Stomach (tissue), 4 donors: ENCODE data around the gene FBXW12.

Source experiments
- EP300 ChIP-seq: sonication (generic); formaldehyde crosslinking; IDR thresholded peaks from one replicate; pipeline ENCODE4 v1.6.1; 2017; ENCODE audit warnings: antibody characterized with exemption
- POLR2A ChIP-seq, 4 donors: fragments of 450-650 bp; IDR thresholded peaks; one replicate each; pipeline ENCODE4 v1.6.1; 2016; ENCODE audit warnings: antibody characterized with exemption in 4 of 4, control low read depth in 2 of 4, mild to moderate bottlenecking in 1 of 4, moderate library complexity in 1 of 4
- POLR2AphosphoS5 ChIP-seq, 3 donors: sonication (generic); formaldehyde crosslinking; IDR thresholded peaks; one replicate each; pipeline ENCODE4 v1.6.1; 2016; ENCODE audit warnings: antibody characterized with exemption in 3 of 3
- TF ChIP-seq, protein P1 (sequence below), 7 experiments: fragments of 450-650 bp in 4 of 7; fragments of 200-600 bp in 3 of 7; sonication (generic) in 3 of 7; IDR thresholded peaks; one replicate each; pipeline ENCODE4 v1.5.1; 2016 to 2019; ENCODE audit warnings: antibody characterized with exemption in 7 of 7, control low read depth in 2 of 7, mild to moderate bottlenecking in 1 of 7

- TF ChIP-seq EP300 (no peak), POLR2A (IDR thresholded peaks at IDR 0.05) (no peak), POLR2AphosphoS5 (IDR thresholded peaks at IDR 0.05) (no peak)
- TF ChIP-seq, protein P1, sequence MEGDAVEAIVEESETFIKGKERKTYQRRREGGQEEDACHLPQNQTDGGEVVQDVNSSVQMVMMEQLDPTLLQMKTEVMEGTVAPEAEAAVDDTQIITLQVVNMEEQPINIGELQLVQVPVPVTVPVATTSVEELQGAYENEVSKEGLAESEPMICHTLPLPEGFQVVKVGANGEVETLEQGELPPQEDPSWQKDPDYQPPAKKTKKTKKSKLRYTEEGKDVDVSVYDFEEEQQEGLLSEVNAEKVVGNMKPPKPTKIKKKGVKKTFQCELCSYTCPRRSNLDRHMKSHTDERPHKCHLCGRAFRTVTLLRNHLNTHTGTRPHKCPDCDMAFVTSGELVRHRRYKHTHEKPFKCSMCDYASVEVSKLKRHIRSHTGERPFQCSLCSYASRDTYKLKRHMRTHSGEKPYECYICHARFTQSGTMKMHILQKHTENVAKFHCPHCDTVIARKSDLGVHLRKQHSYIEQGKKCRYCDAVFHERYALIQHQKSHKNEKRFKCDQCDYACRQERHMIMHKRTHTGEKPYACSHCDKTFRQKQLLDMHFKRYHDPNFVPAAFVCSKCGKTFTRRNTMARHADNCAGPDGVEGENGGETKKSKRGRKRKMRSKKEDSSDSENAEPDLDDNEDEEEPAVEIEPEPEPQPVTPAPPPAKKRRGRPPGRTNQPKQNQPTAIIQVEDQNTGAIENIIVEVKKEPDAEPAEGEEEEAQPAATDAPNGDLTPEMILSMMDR (IDR thresholded peaks at IDR 0.05): no peak
These were observed 53.3 kb downstream of the FBXW12 start for GRCh38 chr3:48425281-48425812.
